H1 (cell line): ENCODE measurements around the gene CLDN9. TPM values are rescaled to one million over a fixed set of nuclear protein-coding genes. Genes with fewer than 3 reads are reported as not detected.
"Not testable (repeated sequence)": the region's sequence is repeated elsewhere in the genome, so short reads cannot be mapped to it uniquely, and the experiment has no call there.

ENCODE experiments used
- CTCF ChIA-PET: fragments of 300-600 bp; sonication (Branson Sonifier 250); formaldehyde crosslinking; loops from one replicate; lab custom pipeline; 2021; ENCODE audit not compliant: partially characterized antibody; lab: Charles Lee
- POLR2A ChIA-PET: fragments of 300-600 bp; sonication (Branson Sonifier 250); formaldehyde crosslinking; loops from one replicate; lab custom pipeline; 2021; ENCODE audit warnings: inconsistent platforms; ENCODE audit not compliant: partially characterized antibody; lab: Charles Lee
- DNase-seq, 2 experiments: peaks; one replicate each; pipeline versions ENCODE4 v3.0.0 to v3.0.0-alpha.2; 2010 to 2022; ENCODE audit warnings: low spot score in 2 of 2, low read depth in 1 of 2, mixed read lengths in 1 of 2
- FAIRE-seq: peaks from 2 replicates; lab custom pipeline; 2011; peaks lifted over from hg19 to GRCh38; lab: Jason Lieb, UNC
- H2AFZ ChIP-seq: 2 replicates; pipeline ENCODE4 v1.8.1; 2012; ENCODE audit warnings: low read length, inconsistent platforms
- H2AK5ac ChIP-seq: 2 replicates; pipeline ENCODE4 v1.6.1; 2013; ENCODE audit warnings: low read depth, low read length
- H2BK120ac ChIP-seq: replicated peaks from 2 replicates; pipeline ENCODE3; 2013; ENCODE audit warnings: low read depth, low read length, inconsistent platforms
- H2BK12ac ChIP-seq: 2 replicates; pipeline ENCODE4 v1.6.1; 2013; ENCODE audit warnings: low read depth, low read length
- H2BK15ac ChIP-seq: 2 replicates; pipeline ENCODE4 v1.6.1; 2013; ENCODE audit warnings: low read length
- H2BK20ac ChIP-seq: 2 replicates; pipeline ENCODE4 v1.6.1; 2013; ENCODE audit warnings: low read length
- H2BK5ac ChIP-seq: 2 replicates; pipeline ENCODE4 v1.6.1; 2013; ENCODE audit warnings: low read depth, low read length
- H3K14ac ChIP-seq: 2 replicates; pipeline ENCODE4 v1.6.1; 2013; ENCODE audit warnings: inconsistent platforms; ENCODE audit not compliant: insufficient read length
- H3K18ac ChIP-seq: 2 replicates; pipeline ENCODE4 v1.6.1; 2013; ENCODE audit warnings: low read length; ENCODE audit errors: extremely low read depth
- H3K23ac ChIP-seq: 2 replicates; pipeline ENCODE4 v1.6.1; 2013; ENCODE audit warnings: inconsistent platforms; ENCODE audit not compliant: insufficient read length
- H3K23me2 ChIP-seq: 2 replicates; pipeline ENCODE4 v1.6.1; 2013; ENCODE audit warnings: low read depth, low read length
- H3K27ac ChIP-seq: 2 replicates; pipeline ENCODE4 v1.6.1; 2011; ENCODE audit warnings: low read depth, low read length, inconsistent platforms
- H3K27me3 ChIP-seq, 4 experiments: replicated peaks in 1 of 4; 1 replicate in 1 of 4; 2 replicates in 3 of 4; pipeline versions ENCODE4 v1.6.1 to v1.8.1; 2011 to 2013; ENCODE audit warnings: low read length in 3 of 4, mild to moderate bottlenecking in 3 of 4, inconsistent platforms in 2 of 4, mixed read lengths in 2 of 4, moderate library complexity in 1 of 4; ENCODE audit not compliant: control insufficient read depth in 3 of 4, insufficient read depth in 3 of 4; ENCODE audit errors: extremely low read depth in 1 of 4
- H3K36me3 ChIP-seq, 4 experiments: 2 replicates each; pipeline versions ENCODE4 v1.6.1 to v1.8.1; 2011 to 2013; ENCODE audit warnings: mild to moderate bottlenecking in 4 of 4, low read length in 3 of 4, moderate library complexity in 2 of 4, control low read depth in 1 of 4, inconsistent platforms in 1 of 4; ENCODE audit not compliant: insufficient read depth in 4 of 4, control insufficient read depth in 2 of 4
- H3K4ac ChIP-seq: replicated peaks from 2 replicates; pipeline ENCODE3; 2013; ENCODE audit warnings: low read length, low read depth, mixed read lengths, inconsistent platforms; ENCODE audit not compliant: insufficient read length
- H3K4me1 ChIP-seq, 4 experiments: replicated peaks in 1 of 4; 1 replicate in 1 of 4; 2 replicates in 3 of 4; pipeline versions ENCODE4 v1.6.1 to v1.8.1; 2011 to 2013; ENCODE audit warnings: low read length in 3 of 4, inconsistent platforms in 2 of 4, mixed read lengths in 1 of 4; ENCODE audit not compliant: insufficient read depth in 4 of 4, control insufficient read depth in 3 of 4
- H3K4me2 ChIP-seq, 2 experiments: 2 replicates each; pipeline versions ENCODE4 v1.6.1 to v1.8.1; 2011 to 2013; ENCODE audit warnings: low read depth in 2 of 2, low read length in 2 of 2, control low read depth in 1 of 2, inconsistent platforms in 1 of 2, mild to moderate bottlenecking in 1 of 2; ENCODE audit not compliant: insufficient read depth in 1 of 2
- H3K4me3 ChIP-seq, 4 experiments: fragments of 200-600, 300-600 bp in 1 of 4; sonication (generic), shearing (Covaris generic), sonication (Bioruptor Twin) in 1 of 4; 2 replicates each; pipeline versions ENCODE4 v1.5.1 to v1.8.1; 2011 to 2016; ENCODE audit warnings: low read length in 4 of 4, low read depth in 3 of 4, control low read depth in 2 of 4, inconsistent platforms in 2 of 4, mild to moderate bottlenecking in 2 of 4, mixed read lengths in 1 of 4, moderate library complexity in 1 of 4; ENCODE audit not compliant: insufficient read depth in 2 of 4; ENCODE audit errors: extremely low read depth in 1 of 4
- H3K56ac ChIP-seq: replicated peaks from 2 replicates; pipeline ENCODE3; 2013; ENCODE audit warnings: low read depth, mild to moderate bottlenecking, mixed read lengths, low read length, inconsistent platforms; ENCODE audit not compliant: insufficient read length
- H3K79me1 ChIP-seq: 2 replicates; pipeline ENCODE4 v1.6.1; 2013; ENCODE audit warnings: low read depth, low read length, control low read depth
- H3K79me2 ChIP-seq, 2 experiments: 2 replicates each; pipeline versions ENCODE4 v1.6.1 to v1.8.1; 2012 to 2013; ENCODE audit warnings: low read length in 2 of 2, mild to moderate bottlenecking in 2 of 2, inconsistent platforms in 1 of 2; ENCODE audit not compliant: insufficient read depth in 2 of 2, control insufficient read depth in 1 of 2
- H3K9ac ChIP-seq, 4 experiments: replicated peaks in 1 of 4; 1 replicate in 1 of 4; 2 replicates in 3 of 4; pipeline versions ENCODE4 v1.6.1 to v1.8.1; 2011 to 2013; ENCODE audit warnings: low read depth in 3 of 4, low read length in 3 of 4, control low read depth in 2 of 4, mild to moderate bottlenecking in 2 of 4, moderate library complexity in 2 of 4, inconsistent platforms in 1 of 4; ENCODE audit errors: extremely low read depth in 1 of 4
- H3K9me3 ChIP-seq, 2 experiments: 2 replicates each; pipeline versions ENCODE4 v1.6.1 to v1.8.1; 2012 to 2013; ENCODE audit warnings: mild to moderate bottlenecking in 2 of 2, moderate library complexity in 2 of 2, control low read depth in 1 of 2, inconsistent platforms in 1 of 2, low read depth in 1 of 2, low read length in 1 of 2, mixed read lengths in 1 of 2; ENCODE audit not compliant: insufficient read depth in 2 of 2
- H4K20me1 ChIP-seq, 2 experiments: replicated peaks in 1 of 2; 2 replicates each; pipeline versions ENCODE3 to v1.8.1; 2011 to 2013; ENCODE audit warnings: inconsistent platforms in 2 of 2, low read length in 2 of 2, mild to moderate bottlenecking in 1 of 2; ENCODE audit not compliant: insufficient read depth in 2 of 2, control insufficient read depth in 1 of 2
- H4K5ac ChIP-seq: 2 replicates; pipeline ENCODE4 v1.6.1; 2013; ENCODE audit warnings: low read length, low read depth, mixed read lengths, inconsistent platforms; ENCODE audit not compliant: insufficient read length
- H4K8ac ChIP-seq: 2 replicates; pipeline ENCODE4 v1.8.0; 2013; ENCODE audit warnings: mild to moderate bottlenecking, moderate library complexity, low read length, inconsistent platforms; ENCODE audit not compliant: insufficient read depth; ENCODE audit errors: extremely low read depth
- H4K91ac ChIP-seq: replicated peaks from 2 replicates; pipeline ENCODE3; 2013; ENCODE audit warnings: low read length, mixed read lengths, inconsistent platforms; ENCODE audit not compliant: insufficient read length
- RAD21 ChIP-seq, 2 experiments: IDR thresholded peaks in 1 of 2; conservative IDR thresholded peaks in 1 of 2; 2 replicates each; pipeline ENCODE4 v1.6.1; 2011; ENCODE audit warnings: low read depth in 2 of 2, low read length in 2 of 2, improper control_type of control experiment in 1 of 2, inconsistent platforms in 1 of 2, mild to moderate bottlenecking in 1 of 2, moderate library complexity in 1 of 2
- WGBS, 2 experiments: shearing (Covaris generic) in 1 of 2; methylation state at CpG; one replicate each; pipeline versions ENCODE4 v1.1.6 to v1.1.7; 2013 to 2015; ENCODE audit warnings: low lambda C conversion rate in 2 of 2, mixed read lengths in 2 of 2, inconsistent platforms in 1 of 2, low coverage in 1 of 2, missing lambda C conversion rate in 1 of 2; ENCODE audit not compliant: insufficient replicate concordance in 2 of 2, insufficient coverage in 1 of 2, insufficient read length in 1 of 2; ENCODE audit errors: extremely low coverage in 1 of 2, missing lambda C conversion rate in 1 of 2; 5-methylcytosine and 5-hydroxymethylcytosine counted together
- polyA plus RNA-seq, 7 experiments: library from polyadenylated mRNA; depleted of rRNA in 3 of 7; stranded (reverse) in 5 of 7; unstranded in 2 of 7; fragments of >200 nt in 5 of 7; fragments of 200-250 nt in 2 of 7; gene quantifications; 1 replicate in 5 of 7; 2 replicates in 1 of 7; 4 replicates in 1 of 7; pipeline versions ENCODE4 v1.2.1 to v1.2.3, GENCODE V29; 2011 to 2013; ENCODE audit warnings: missing spikeins in 2 of 7, mixed read lengths in 2 of 7
- total RNA-seq: library from RNA; stranded (reverse); fragmentation: NEBNext Ultra II Directional; extraction: Animal tissue kit (Norgen Biotek cat#: 25700); gene quantifications from 2 replicates; pipeline ENCODE4 v1.2.1, GENCODE V29; 2021
- TF ChIP-seq, protein P1 (sequence below), 3 experiments: IDR thresholded peaks; 1 replicate in 2 of 3; 2 replicates in 1 of 3; pipeline versions ENCODE4 v1.5.1 to v1.6.1; 2011; ENCODE audit warnings: low read length in 3 of 3, mild to moderate bottlenecking in 3 of 3, inconsistent platforms in 2 of 3, low read depth in 1 of 3, moderate library complexity in 1 of 3; ENCODE audit not compliant: insufficient read depth in 1 of 3; ENCODE audit errors: control extremely low read depth in 1 of 3

Gene CLDN9
- total and polyA plus RNA-seq, 2 of the 8 experiments (the other 6 are each of a cell fraction or from before 2014, with no cell fraction given) = 0.60 to 0.89 TPM

GRCh38 chr16:3053330-3053710, 40.6 kb downstream of the CLDN9 start:
- H2BK15ac ChIP-seq = not testable (repeated sequence)
- FAIRE-seq = peak; percentile 94

More at GRCh38 chr16:3053330-3053710, 40.6 kb downstream of the CLDN9 start:
- H3K79me1 ChIP-seq, H3K18ac ChIP-seq, H3K27ac ChIP-seq, H4K5ac ChIP-seq, POLR2A ChIA-PET, H3K9me3 ChIP-seq, H3K14ac ChIP-seq, H3K23me2 ChIP-seq, H2AFZ ChIP-seq, H2BK12ac ChIP-seq, H3K27me3 ChIP-seq, H3K4ac ChIP-seq, H3K9ac ChIP-seq, H3K56ac ChIP-seq, H2AK5ac ChIP-seq, DNase-seq, H3K4me2 ChIP-seq, H3K36me3 ChIP-seq, H4K91ac ChIP-seq, H3K79me2 ChIP-seq, H2BK5ac ChIP-seq, H3K23ac ChIP-seq, H3K4me1 ChIP-seq, H3K4me3 ChIP-seq, H2BK20ac ChIP-seq, H4K8ac ChIP-seq: not testable (repeated sequence)
- 88% methylated on average over 10 of the region's 13 CpGs; no CpG with 5 or more reads in 1 of the 2 experiments for WGBS, 2 experiments
- H4K20me1 ChIP-seq = peaks cover 7 to 22% of the 10 kb centered on the region in 2 experiments
- CTCF ChIA-PET = interaction anchor here (7.4 kb wide), 1 partner anchor 22 kb away, joined by 117 read pairs; no protein-coding TSS in a partner anchor
- peak; percentile 7 to 15; a peak in 3 of 4 replicates for TF ChIP-seq RAD21 (IDR thresholded peaks at IDR 0.05 in 1 of 2, conservative IDR thresholded peaks at IDR 0.05 in 1 of 2; ENCODE audit: low read depth in 2 of 2, low read length in 2 of 2)
- TF ChIP-seq, protein P1, sequence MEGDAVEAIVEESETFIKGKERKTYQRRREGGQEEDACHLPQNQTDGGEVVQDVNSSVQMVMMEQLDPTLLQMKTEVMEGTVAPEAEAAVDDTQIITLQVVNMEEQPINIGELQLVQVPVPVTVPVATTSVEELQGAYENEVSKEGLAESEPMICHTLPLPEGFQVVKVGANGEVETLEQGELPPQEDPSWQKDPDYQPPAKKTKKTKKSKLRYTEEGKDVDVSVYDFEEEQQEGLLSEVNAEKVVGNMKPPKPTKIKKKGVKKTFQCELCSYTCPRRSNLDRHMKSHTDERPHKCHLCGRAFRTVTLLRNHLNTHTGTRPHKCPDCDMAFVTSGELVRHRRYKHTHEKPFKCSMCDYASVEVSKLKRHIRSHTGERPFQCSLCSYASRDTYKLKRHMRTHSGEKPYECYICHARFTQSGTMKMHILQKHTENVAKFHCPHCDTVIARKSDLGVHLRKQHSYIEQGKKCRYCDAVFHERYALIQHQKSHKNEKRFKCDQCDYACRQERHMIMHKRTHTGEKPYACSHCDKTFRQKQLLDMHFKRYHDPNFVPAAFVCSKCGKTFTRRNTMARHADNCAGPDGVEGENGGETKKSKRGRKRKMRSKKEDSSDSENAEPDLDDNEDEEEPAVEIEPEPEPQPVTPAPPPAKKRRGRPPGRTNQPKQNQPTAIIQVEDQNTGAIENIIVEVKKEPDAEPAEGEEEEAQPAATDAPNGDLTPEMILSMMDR (IDR thresholded peaks at IDR 0.05; ENCODE audit: control extremely low read depth in 1 of 3, insufficient read depth in 1 of 3, low read depth in 1 of 3, low read length in 3 of 3) = peak in 2 of 3 experiments; percentile 19 to 34; a peak in 3 of 4 replicates
- TF ChIP-seq, all 59 proteins: peak for 2; not testable (repeated sequence) for 57
- not testable (repeated sequence) for H2BK120ac ChIP-seq
